ENCODE results near the gene HS3ST3A1. TPM values are rescaled to one million over a fixed set of nuclear protein-coding genes. Genes with fewer than 3 reads are reported as not detected.

HS3ST3A1 gene
- total RNA-seq, 1 experiment from 2014 or later: 10.4 TPM

GRCh38 chr17:13478326-13478830, 123.4 kb downstream of the HS3ST3A1 start:
- CTCF ChIA-PET: no interaction called here

GRCh38 chr17:13477180-13477611, 124.5 kb downstream of the HS3ST3A1 start:
- Mint-ChIP-seq H3K9me3 (ENCODE audit: unreplicated experiment) (peaks cover 16% of the 10 kb centered on the region), H3K27ac (ENCODE audit: low read depth, unreplicated experiment) (no peak overlapping the region), H3K4me3 (ENCODE audit: unreplicated experiment) (no peak overlapping the region), H3K36me3 (ENCODE audit: insufficient read depth, unreplicated experiment) (no peaks in the 10 kb centered on the region), H3K27me3 (ENCODE audit: insufficient read depth, unreplicated experiment) (no peaks in the 10 kb centered on the region), H3K4me1 (ENCODE audit: insufficient read depth, unreplicated experiment) (peaks cover 11% of the 10 kb centered on the region)
- ChIA-PET POLR2A (no interaction called here), CTCF (no interaction called here)
- BruUV-seq (replicated peaks): no TSS peak
- peak; percentile 40 for DNase-seq (ENCODE audit: unreplicated experiment)
- TF ChIP-seq, protein P1, sequence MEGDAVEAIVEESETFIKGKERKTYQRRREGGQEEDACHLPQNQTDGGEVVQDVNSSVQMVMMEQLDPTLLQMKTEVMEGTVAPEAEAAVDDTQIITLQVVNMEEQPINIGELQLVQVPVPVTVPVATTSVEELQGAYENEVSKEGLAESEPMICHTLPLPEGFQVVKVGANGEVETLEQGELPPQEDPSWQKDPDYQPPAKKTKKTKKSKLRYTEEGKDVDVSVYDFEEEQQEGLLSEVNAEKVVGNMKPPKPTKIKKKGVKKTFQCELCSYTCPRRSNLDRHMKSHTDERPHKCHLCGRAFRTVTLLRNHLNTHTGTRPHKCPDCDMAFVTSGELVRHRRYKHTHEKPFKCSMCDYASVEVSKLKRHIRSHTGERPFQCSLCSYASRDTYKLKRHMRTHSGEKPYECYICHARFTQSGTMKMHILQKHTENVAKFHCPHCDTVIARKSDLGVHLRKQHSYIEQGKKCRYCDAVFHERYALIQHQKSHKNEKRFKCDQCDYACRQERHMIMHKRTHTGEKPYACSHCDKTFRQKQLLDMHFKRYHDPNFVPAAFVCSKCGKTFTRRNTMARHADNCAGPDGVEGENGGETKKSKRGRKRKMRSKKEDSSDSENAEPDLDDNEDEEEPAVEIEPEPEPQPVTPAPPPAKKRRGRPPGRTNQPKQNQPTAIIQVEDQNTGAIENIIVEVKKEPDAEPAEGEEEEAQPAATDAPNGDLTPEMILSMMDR (IDR thresholded peaks at IDR 0.05; ENCODE audit: unreplicated experiment): no peak
- intact Hi-C loops (cut with micrococcal nuclease): no loop called here

More at GRCh38 chr17:13478326-13478830, 123.4 kb downstream of the HS3ST3A1 start:
- Mint-ChIP-seq H3K36me3 (ENCODE audit: insufficient read depth, unreplicated experiment) (no peaks in the 10 kb centered on the region), H3K4me3 (ENCODE audit: unreplicated experiment) (no peak overlapping the region), H3K27me3 (ENCODE audit: insufficient read depth, unreplicated experiment) (no peaks in the 10 kb centered on the region), H3K4me1 (ENCODE audit: insufficient read depth, unreplicated experiment) (peaks cover 11% of the 10 kb centered on the region), H3K9me3 (ENCODE audit: unreplicated experiment) (peaks cover 16% of the 10 kb centered on the region), H3K27ac (ENCODE audit: low read depth, unreplicated experiment) (no peak overlapping the region)
- intact Hi-C loops (cut with micrococcal nuclease): no loop called here
- BruUV-seq (replicated peaks): no TSS peak
- POLR2A ChIA-PET: no interaction called here
- DNase-seq (ENCODE audit: unreplicated experiment): no peak
- TF ChIP-seq, protein P1 (IDR thresholded peaks at IDR 0.05; ENCODE audit: unreplicated experiment): no peak

- H3K9me3 Mint-ChIP-seq (ENCODE audit: unreplicated experiment): peaks cover 14% of the 10 kb centered on the region
- intact Hi-C loops (cut with micrococcal nuclease): no loop called here
- H3K4me1 Mint-ChIP-seq (ENCODE audit: insufficient read depth, unreplicated experiment): peaks cover 11% of the 10 kb centered on the region
- no peak overlapping the region for H3K27ac Mint-ChIP-seq (ENCODE audit: low read depth, unreplicated experiment)
- no peak overlapping the region for H3K4me3 Mint-ChIP-seq (ENCODE audit: unreplicated experiment)
- TF ChIP-seq, protein P1 (IDR thresholded peaks at IDR 0.05; ENCODE audit: unreplicated experiment): no peak
- POLR2A ChIA-PET: interaction anchor here (0.6 kb wide), 1 partner anchor 304 kb away, joined by 3 read pairs; no protein-coding TSS in a partner anchor
- no TSS peak for BruUV-seq (replicated peaks)
- no peaks in the 10 kb centered on the region for H3K36me3 Mint-ChIP-seq (ENCODE audit: insufficient read depth, unreplicated experiment)
- CTCF ChIA-PET: no interaction called here
- DNase-seq (ENCODE audit: unreplicated experiment): peak; percentile 21
- H3K27me3 Mint-ChIP-seq (ENCODE audit: insufficient read depth, unreplicated experiment): no peaks in the 10 kb centered on the region
Observed at GRCh38 chr17:13476720-13477119, 125.0 kb downstream of the HS3ST3A1 start.

DNA sequence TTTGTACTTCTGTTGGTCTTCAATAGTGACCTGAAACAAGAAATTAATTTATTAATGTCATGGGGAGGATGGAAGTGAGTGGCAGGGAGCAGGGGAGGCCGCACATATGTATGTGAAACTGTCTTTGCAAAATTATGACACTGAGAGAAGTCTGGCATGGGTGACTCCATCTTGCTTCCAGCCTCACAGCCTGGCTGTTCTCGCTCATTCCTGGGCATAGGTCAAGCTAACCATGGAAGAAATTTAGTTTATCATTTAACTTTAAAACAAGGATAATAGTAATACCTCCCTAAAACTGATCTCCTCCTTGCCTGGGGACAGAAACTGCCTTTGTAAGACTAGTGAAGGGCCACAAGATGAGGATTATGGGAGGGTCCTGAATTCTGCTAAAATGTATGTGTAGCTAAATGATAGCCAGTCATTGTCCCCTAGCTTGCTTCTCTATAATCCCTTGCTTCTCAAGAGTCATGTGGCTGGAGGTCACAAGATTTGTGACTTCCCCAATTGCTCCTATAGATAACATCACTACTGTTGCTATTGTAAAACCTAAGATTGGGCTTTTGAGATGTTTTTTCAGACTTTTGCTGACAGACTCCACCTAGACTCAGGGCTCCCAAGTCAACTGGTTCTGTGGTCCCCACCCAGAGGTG, 126.0 kb downstream of the HS3ST3A1 start:
- Mint-ChIP-seq H3K4me1 (ENCODE audit: insufficient read depth, unreplicated experiment) (peaks cover 11% of the 10 kb centered on the region), H3K9me3 (ENCODE audit: unreplicated experiment) (peaks cover 11% of the 10 kb centered on the region), H3K27me3 (ENCODE audit: insufficient read depth, unreplicated experiment) (no peaks in the 10 kb centered on the region), H3K27ac (ENCODE audit: low read depth, unreplicated experiment) (no peak overlapping the region), H3K4me3 (ENCODE audit: unreplicated experiment) (no peak overlapping the region), H3K36me3 (ENCODE audit: insufficient read depth, unreplicated experiment) (no peaks in the 10 kb centered on the region)
- POLR2A ChIA-PET: interaction anchor here (0.7 kb wide), 1 partner anchor 14 kb away, joined by 3 read pairs; no protein-coding TSS in a partner anchor
- intact Hi-C loops (cut with micrococcal nuclease): no loop called here
- no peak for DNase-seq (ENCODE audit: unreplicated experiment)
- BruUV-seq (replicated peaks): no TSS peak
- TF ChIP-seq, protein P1 (IDR thresholded peaks at IDR 0.05; ENCODE audit: unreplicated experiment): no peak
- CTCF ChIA-PET: no interaction called here

All from MCF 10A (cell line).